ENCODE results near the gene TECPR1. TPM values are rescaled to one million over a fixed set of nuclear protein-coding genes. Genes with fewer than 3 reads are reported as not detected.
A peak's percentile ranks its signal among the peaks of the same experiment; 100 is the strongest.

TECPR1 gene
- total RNA-seq, 1 experiment from 2014 or later, result 10.8 TPM

DNA sequence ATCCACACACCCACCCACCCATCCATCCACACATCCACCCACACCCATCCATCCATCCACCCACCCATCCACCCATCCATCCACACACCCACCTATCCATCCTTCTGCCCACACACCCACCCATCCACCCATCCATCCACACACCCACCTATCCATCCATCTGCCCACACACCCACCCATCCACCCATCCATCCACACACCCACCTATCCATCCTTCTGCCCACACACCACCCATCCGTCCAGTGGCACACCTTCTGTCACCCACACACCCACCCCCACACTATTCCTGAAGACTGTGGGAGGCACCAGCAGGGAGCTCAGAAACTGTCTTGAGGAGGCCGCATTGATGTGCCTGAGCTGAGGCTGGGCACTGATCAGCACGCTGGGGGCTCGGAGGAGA is 9.1 kb downstream of the TECPR1 start:
- DNase-seq (ENCODE audit: low spot score), result no peak

DNA sequence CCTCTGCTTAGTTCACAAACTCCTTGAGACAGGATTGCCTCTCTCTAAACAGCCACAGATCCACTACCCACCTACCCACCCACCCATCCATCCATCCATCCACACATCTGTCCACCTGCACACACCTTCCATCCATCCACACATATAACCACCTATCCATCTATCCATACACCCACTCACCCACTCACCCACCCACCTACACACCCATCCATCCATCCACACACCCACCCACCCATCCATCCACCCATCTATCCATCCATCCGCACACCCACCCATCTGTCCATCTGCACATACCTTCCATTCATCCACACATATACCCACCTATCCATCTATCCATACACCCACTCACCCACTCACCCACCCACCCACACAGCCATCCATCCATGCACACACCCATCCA is 9.7 kb downstream of the TECPR1 start:
- DNase-seq (ENCODE audit: low spot score), result no peak

DNA sequence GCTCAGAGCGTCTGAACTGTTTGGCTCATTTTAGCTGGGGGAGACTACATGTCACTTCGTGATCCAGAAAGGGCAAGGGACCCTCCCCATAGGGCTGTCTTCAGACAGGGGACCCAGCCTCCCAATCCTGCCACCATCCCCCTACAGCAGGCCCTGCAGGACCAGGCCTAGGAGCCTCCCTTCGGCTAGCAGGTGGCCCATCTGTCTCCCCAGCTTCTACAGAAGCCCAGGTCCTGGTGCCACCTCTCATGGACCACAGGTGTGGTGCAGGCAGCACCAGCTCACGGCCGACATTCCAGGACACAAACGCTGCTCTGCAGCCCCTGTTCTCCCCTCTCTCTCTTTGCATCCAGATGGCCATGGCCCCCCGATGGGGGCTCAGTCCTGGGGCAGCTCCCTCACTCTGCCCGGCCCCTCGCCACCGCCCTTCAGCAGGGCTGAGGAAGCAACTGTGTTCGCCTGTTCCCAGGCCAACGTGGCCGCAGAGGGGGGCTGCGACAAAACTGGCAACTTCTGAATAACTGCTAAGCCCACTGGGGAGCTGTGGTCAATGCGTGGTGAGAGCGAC is 10.3 kb downstream of the TECPR1 start:
- DNase-seq (ENCODE audit: low spot score), result no peak

DNA sequence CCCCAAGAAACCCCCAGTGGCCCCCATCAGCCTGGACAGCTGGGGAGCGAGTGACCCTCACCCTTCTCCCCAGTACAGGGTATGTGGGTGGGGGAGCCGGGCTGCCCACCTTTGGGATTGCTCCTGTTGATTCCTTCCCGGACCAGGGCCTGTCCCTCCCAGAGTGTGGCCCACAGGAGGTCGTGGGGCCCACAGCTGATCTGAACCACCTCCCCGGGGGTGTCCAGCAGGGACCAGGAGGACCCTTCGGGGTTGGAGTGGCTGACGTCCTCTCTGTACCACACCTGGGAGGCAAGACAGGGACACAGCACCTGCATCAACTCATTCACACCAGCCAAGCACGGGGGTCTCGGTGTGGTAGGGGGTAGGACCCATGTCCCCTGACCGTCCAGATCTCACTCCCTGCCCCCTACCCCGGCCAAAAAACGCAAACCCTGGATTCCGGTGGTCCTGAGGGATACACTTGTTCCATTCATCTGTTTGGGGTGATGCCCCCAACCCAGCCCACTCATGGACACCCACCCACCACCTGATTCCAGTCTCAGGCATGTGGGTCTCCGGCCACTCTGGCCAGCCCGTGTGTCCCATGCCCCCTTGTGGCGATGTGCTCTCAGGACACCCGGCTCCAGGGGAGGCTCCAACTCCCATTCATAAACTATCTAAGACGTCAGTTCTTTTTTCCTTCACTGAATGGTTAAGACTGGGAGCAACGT is 10.9 kb downstream of the TECPR1 start:
- DNase-seq (ENCODE audit: low spot score), result peak; percentile 44

DNA sequence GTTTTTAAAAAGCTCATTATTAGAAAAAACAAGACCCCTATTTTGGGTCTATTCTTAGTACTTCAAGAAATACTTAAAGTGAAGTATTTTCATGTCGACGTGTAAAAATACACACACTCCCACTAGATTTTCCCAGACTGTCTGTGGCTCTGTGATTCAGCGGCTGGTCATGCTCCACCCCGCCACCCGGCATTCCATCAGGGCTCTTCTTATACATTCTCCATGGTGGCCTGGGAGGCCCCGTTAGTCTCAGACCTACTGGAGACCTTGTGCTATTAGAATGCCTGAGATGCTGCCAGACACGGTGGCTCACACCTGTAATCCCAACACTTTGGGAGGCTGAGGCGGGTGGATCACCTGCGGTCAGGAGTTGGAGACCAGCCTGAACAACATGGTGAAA is 13.1 kb downstream of the TECPR1 start:
- DNase-seq (ENCODE audit: low spot score), result no peak

DNA sequence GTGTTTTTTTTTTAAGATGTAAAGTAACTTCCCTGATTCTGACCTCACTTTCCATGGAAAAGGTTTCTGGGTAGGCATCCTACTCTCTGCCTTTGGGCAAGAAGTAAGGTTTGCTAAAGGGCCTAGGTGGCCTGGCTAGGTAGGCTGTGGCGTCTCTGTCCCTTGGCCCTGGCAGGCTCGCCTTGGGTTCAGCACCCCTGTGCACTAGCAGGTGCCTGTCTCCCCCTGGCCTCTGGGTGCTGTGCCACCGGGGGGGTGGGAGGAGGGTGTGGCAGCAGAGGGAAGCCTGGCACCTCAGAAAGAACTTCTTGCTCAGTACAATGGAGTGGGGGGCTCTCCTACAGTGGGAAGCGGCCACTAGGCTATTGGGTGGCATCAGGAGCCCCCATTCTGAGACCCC is 14.0 kb downstream of the TECPR1 start:
- DNase-seq (ENCODE audit: low spot score), result no peak

DNA sequence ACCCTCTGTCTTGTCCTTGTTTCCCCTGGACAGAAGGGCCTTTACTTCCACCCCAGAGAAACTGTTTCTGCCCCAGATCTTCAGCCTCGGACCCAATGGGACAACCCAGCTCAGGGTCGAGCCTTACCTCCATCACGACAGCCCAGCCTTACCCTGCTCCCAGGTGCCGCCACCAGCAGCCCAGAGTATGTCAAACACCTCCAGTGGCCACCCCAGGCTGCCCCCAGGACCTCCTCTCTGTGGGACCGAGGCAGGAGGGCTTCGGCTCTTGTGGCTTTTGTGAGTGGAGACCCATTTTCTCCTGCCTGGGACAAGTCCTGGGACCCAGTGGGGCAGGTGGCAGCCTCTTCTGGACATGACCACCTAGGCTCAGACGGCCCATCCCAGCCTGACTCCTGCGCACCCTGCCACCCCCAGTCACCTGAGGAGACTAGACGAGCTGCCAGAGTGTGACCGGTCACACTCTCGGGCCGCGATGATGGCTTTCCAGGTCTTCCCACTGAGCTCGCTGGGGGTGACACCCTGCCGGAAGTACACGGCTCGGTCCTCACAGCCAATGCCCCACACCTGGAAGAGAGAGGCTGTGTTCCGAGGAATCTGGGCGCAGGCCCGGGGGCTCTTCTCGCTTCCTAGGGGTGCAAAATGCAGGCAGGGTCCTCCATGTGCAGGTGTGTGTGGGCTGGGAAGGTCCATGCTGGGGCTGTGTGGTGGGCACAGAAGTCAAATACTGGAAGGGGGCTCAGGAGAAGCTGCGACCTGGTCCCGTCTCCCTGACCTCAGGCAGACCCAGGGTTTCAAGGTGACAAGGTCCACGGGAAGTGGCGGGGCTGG is 15.5 kb downstream of the TECPR1 start:
- DNase-seq (ENCODE audit: low spot score), result no peak

DNA sequence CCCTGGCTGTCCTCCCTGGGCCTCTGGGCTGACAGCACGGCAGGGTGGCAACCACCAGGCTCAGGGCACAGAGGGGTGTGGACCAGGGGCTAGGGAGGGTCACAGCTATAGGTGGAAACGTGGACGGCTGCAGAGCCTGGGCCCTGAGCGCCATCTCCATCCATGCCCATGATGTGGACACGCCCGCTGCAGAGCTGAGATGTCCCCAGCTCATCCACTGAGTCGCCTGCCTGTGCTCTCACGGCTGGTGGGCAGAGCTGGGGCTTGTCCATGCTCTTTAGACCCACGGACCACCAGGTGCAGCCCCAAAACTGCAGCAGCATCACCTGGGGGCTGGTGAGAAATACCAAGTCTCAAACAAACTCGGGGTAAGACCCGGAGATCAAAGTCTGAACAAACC is 16.1 kb downstream of the TECPR1 start:
- DNase-seq (ENCODE audit: low spot score), result no peak

DNA sequence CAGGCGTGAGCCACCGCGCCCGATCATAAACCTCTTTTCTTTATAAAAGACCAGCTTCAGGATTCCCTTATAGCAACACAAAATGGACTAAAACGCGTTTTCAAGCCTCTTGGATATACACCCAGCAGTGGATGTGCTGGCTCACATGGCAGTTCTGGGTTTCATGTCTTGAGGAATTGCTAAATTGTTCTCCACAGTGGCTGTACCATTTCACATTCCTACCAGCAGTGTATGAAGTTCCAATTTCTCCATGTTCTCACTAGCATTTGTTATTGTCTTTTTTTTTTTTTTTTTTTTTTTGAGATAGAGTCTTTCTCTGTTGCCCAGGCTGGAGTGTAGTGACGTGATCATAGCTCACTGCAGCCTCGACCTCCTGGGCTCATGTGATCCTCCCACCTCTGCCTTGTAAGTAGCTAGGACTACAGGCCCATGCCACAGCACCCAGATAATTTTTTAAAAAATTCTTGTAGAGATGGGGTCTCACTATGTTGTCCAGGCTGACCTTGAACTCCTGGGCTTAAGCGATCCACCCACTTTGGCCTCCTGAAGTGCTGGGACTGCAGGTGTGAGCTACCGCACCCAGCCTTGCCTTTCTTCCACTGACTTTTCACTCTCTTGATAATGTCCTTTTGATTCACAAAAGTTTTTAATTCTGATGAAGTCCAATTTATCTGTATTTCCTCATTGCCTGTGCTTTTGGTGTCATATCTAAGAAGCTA is 17.4 kb downstream of the TECPR1 start:
- DNase-seq (ENCODE audit: low spot score), result no peak

DNA sequence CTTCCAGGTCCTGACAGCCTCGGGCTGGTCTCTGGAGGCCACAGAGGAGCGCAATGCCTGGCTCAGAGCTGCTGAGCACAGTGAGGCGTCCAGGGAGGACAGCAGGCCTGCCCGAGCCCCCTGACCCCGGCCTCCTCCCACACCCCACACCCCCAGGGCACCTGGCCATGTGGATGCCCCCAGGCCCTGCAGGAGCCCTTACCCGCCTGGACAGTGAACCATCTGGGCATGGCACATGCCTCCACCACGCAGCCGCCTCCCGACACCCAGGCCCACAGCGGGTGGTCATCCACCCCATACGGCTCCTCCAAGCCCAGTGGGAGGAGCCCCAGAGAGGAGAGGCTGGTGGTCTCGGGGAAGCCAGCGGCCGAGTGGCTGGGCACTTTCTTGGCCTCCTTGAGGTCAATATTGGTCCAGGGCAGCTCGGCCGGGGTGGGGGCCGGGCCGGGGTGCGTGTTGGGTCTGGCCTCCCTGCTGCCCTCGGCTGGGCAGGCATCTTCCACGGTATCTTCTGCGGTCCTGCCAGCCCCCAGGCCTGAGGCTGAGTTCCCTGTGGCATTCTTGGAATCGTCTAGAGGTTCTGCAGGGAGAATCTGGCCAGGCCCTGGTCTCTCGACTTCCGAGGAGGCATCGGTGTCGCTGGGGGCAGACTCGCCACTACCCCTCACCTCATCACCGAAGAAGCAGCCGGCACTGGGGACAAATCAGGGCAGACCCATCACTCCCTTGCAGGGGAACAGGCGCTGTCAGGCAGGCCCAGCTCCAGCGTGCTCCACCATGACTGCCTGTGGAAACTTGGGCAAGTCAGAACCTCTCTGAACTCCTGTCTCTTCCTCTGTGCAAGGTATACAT is 18.6 kb downstream of the TECPR1 start:
- no peak for DNase-seq (ENCODE audit: low spot score)

DNA sequence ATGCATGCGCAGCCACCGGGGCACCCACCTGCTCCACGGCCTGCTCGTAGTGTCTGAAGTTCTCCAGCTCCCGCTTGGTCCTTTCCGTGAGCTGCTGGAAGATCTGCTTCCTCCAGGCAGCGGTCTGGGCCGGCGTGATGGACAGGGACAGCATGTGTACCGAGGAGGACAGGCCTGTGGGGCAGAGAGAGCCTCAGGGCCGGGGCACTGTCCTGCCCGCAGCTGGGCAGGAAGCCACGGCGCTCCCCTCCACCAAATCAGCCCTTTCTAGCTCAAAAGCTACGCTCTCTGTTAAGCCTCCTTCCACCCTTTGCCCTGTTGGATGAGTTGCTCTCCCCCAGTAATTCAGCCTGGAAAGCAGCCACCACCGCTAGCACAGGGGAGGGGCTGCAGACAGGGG is 19.2 kb downstream of the TECPR1 start:
- DNase-seq (ENCODE audit: low spot score), result no peak

DNA sequence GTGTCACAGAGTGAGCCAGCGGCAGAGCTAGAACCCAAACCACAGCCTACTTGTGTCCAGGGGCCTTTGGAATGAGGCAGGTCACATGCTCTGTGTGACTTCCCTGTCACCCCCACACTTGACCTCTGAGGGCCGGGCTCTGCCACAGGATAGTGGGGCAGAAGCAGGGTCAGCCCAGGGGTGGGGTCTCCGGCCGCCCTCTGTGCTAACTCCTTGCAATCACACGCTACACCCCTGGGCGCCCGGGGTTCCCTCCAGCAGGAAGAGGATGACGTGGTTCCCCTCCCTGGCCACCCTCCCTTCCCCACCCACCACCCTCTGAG is 19.8 kb downstream of the TECPR1 start:
- no peak for DNase-seq (ENCODE audit: low spot score)

DNA sequence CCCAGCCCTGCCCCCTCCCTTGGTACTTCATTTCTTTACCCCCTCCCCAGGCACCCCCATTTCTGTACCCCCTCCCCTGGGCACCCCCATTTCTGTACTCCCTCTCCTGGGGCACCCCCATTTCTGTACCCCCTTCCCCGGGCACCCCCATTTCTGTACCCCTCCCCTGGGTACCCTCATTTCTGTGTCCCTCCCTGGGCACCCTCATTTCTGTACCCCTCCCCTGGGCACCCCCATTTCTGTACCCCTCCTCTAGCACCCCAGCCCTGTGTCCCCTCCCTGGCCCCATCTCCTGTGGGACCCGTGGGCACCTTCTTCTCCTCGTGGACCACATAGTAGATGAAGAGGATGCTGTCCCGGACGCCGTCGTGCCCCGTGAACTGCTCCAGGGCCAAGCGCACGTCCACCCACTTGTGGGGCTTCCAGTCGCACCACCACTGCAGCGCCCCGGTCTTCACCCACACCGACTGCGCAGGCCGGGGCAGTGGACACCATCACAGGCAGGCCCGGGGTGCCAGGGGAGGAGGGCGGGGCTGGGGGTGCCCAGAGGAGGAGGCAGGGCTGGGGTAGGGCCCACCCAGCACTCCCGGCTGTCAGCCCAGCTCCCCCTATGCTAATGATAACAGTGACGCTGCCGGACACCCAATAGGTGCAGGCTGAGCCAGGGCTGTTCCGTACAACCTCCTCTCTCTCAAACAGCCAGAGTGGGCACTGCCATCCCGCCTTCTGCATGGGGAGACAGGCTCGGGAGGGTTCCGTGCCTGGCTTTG is 20.4 kb downstream of the TECPR1 start:
- no peak for DNase-seq (ENCODE audit: low spot score)

DNA sequence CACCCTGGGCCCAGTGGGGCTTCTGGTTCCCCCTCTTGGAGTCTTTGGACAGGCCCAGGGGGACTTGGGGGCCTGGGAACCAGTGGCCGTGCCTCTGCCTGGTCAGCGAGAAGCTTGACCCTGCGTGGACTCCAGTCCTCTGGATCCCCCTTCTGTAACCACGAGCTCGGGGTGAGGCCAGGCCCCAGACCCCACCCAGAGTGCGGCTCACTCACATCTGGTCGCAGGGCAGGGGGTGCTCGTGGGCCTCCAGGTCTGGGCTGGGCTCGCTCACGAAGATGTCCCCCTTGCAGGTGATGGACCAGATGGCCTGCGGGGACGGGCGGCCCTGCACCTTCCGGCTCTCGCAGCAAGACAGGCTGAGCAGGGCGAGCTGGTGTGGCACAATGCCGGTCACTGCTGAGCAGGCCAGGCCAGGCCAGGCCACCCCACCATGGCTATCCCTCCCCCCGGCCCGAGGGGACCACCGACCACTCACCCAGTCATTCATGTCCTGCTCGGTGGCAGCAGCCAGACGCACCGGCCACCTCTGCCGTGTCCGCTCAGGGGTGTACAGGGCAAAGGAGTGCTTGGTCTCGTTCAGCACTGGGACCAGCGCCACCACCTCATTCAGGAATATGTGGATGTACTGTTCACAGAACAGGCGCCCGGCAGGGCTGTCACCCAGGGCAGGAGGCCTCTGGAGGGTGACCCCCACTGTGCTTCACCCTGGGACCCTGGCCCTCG is 21.1 kb downstream of the TECPR1 start:
- no peak for DNase-seq (ENCODE audit: low spot score)

DNA sequence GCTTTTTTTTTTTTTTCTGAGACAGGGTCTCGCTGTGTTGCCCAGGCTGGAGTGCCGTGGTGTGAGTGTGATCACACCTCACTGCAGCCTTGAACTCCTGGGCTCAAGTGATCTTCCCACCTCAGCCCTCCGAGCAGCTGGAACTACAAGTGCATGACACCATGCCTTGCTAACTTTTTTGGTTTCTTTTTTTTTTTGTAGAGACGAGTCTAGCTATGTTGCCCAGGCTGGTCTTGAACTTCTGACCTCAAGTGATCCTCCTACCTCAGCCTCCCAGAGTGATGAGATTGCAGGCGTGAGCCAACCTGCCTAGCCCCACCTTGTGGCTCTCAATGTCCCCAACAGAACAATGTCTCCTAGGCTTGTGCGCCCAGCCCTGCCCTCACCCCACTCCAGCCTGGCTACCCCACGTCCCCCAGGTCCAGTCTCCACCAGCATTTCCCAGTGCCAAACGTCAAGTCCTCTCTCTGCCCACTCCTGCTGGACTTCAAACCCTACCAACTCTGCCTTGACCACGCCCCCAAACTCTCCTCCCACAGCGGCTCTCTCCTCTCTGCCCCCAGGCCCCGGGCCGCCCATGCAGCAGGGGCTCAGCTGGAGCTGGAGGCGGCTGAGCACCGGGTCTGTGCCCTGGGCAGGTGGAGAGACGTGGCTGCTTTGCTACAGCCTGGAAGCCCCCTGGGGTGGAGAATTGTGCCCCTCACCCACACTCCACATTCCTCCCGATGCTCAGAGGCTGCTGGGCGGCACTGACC is 21.9 kb downstream of the TECPR1 start:
- no peak for DNase-seq (ENCODE audit: low spot score)

DNA sequence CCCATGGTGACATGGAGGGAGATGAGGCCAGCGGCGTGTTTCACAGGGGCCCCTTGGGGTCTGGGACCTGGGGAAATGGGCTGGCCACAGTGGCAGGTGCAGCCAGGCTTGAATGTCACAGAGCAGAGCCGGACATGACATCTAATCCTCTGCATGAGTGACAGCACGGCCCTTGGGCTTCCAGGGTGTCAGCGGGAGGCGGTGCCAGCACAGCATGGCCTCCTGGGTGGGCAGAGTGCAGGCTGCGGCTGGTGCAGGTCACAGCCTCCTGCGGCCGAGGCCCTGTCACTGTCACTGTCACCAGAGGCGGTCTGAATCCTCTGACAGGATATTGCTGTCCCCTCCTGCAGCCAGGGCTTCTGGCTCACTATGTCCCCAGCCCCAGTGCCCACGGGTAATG is 22.6 kb downstream of the TECPR1 start:
- no peak for DNase-seq (ENCODE audit: low spot score)

DNA sequence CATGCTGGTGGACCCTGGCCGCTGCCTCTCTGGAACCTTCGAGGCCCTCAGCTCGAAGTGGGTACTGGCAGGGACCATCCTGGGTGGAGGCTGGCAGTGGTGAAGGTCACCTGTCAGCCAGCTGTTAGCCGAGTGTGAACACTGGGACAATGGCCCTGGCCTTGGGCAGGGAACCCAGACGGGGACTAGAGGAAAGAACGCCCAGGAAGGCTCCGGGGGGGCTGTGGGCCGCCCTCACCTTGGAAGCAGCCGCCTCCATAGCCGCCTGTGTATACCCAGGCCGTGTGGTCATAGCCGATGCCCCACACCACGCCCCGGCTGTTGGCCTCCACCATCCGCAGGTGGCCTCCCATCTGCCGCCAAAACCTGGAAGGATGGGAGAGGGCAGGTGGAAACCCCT is 23.2 kb downstream of the TECPR1 start:
- no peak for DNase-seq (ENCODE audit: low spot score)

DNA sequence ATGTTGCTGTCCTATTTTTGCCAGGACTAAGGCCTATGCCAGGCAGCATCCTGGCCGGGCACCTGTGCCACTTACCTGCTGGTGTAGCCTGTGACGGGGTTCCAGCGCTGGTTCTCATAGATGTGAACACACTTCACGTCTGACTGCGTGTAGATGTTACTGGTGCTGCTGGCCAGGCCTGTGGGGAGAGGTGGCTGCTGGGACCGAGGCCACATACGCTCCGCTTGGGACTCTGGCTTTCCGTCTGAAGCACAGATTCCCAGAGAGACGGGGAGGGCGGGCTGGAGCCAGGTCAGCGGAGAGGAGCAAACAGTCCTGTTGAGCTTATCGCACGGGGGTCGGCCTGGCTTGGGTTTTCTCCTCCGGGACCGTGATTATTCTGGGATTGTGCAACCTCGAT is 24.1 kb downstream of the TECPR1 start:
- no peak for DNase-seq (ENCODE audit: low spot score)

DNA sequence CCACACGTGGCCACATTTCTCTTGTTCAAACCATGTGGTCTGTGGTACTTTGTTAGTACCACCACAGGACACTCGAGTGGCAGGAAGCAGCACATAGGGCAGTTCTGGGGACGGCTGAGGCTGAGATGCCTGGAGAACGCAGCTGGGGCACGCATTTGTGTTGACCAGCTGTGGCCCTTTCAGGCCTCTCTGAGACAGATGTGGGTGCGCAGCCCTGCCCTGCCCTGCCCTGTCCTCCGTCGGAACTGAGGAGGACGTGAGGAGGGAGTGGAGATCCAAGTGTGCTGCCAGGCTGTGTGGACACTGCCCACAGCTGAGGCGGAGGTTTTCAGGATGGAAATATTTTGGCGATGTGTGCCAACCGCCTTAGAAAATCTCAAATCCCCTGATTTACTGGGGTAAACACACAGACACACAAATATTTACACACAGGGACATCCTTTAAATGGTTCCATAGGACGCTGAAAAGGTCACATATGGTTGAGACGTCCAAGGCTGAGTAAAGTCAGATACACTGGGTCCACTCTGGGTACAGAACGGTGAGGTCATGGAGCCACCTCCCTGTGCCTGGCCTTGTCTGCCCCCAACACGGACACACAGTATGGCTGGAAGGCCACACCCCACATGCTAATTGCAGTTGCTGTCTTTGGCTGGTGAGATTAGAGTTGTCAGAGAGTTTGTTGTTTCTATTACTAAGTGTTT is 26.0 kb downstream of the TECPR1 start:
- DNase-seq (ENCODE audit: low spot score), result no peak

Data from H4 (cell line).